Pancreas (tissue), 10 donors: ENCODE data around the gene NUMB. TPM values are rescaled to one million over a fixed set of nuclear protein-coding genes. Genes with fewer than 3 reads are reported as not detected.

ENCODE experiments used
- ATAC-seq, 4 donors: fragments of 200-7000 bp; cut with Tn5 transposase; one replicate each; pipeline versions ENCODE4 v1.8.0 to v1.9.1; 2020; ENCODE audit warnings: mild to moderate bottlenecking in 4 of 4, moderate library complexity in 4 of 4
- DNase-seq, 6 donors: peaks; one replicate each; pipeline ENCODE4 v3.0.0-alpha.2; 2020
- FAIRE-seq: peaks from 2 replicates; lab custom pipeline; 2012; peaks lifted over from hg19 to GRCh38; lab: Jason Lieb, UNC
- H3K27ac ChIP-seq, 4 donors: fragments of 200-600 bp; sonication (generic); 1 replicate in 3 of 4; 2 replicates in 1 of 4; pipeline versions ENCODE4 v1.5.0 to v1.8.0; 2020
- H3K27me3 ChIP-seq, 4 donors: fragments of 200-600 bp; one replicate each; pipeline ENCODE4 v1.8.0; 2021
- H3K36me3 ChIP-seq, 3 donors: fragments of 200-600 bp; sonication (generic) in 1 of 3; one replicate each; pipeline versions ENCODE4 v1.5.0 to v1.8.0; 2020 to 2021
- H3K4me1 ChIP-seq, 3 donors: fragments of 200-600 bp; one replicate each; pipeline ENCODE4 v1.8.0; 2021
- H3K4me3 ChIP-seq, 4 donors: fragments of 200-600 bp; sonication (generic) in 2 of 4; one replicate each; pipeline versions ENCODE4 v1.5.0 to v1.8.0; 2020 to 2021
- H3K9me3 ChIP-seq, 4 donors: fragments of 200-600 bp; one replicate each; pipeline ENCODE4 v1.8.0; 2021
- CTCF ChIP-seq, 4 donors: fragments of 200-600 bp; sonication (generic) in 3 of 4; IDR thresholded peaks; one replicate each; pipeline versions ENCODE4 v1.5.0 to v1.8.0; 2021; ENCODE audit warnings: antibody characterized with exemption in 4 of 4
- WGBS, 2 donors: extraction: QIAGEN DNeasy Blood & Tissue Kit; methylation state at CpG; one replicate each; pipeline ENCODE4 v1.1.7; 2013; 5-methylcytosine and 5-hydroxymethylcytosine counted together
- intact Hi-C, 3 donors: fragments of 100-400 bp; cut with DNase I; formaldehyde crosslinking; loops; one replicate each; pipeline versions ENCODE4 v1.11.1 to v1.14.2; 2022
- polyA plus RNA-seq, 2 donors: library from polyadenylated mRNA; stranded (reverse); fragments of 200-250 nt; gene quantifications; one replicate each; pipeline ENCODE4 v1.2.3, GENCODE V29; 2013
- total RNA-seq, 6 donors: library from RNA; stranded (reverse); fragmentation: NEBNext Ultra II Directional in 4 of 6; extraction: Animal tissue kit (Norgen Biotek cat#: 25700) in 4 of 6; gene quantifications; one replicate each; pipeline versions ENCODE4 v1.2.1 to v1.2.4, GENCODE V29; 2021 to 2023
- donor health status: healthy with polysubstance abuse.
- donor health status: DM: no; HTN: no; CAD: no; lungs with moderate emphysema.
- donor health status: DM: no; HTN: no; CAD: no.
- donor health status: control.
- donor health status: control.
- donor health status: Bipolar disorder and iron deficiency.
- donor health status: DM: yes; HTN: yes; CAD: no.
- donor health status: DM: no; HTN: no; CAD: no.
- donor health status: DM: no; HTN: no; CAD: no.
- donor health status: DM: yes; HTN: yes; CAD: no.

The NUMB gene
- total and polyA plus RNA-seq, 8 donors = 23.9 to 53.8 (median 32.5) TPM

GRCh38 chr14:73249108-73249507, 209.2 kb downstream of the NUMB start:
- TF ChIP-seq CTCF (IDR thresholded peaks at IDR 0.05) = no peak
- H3K4me1 ChIP-seq = no peaks in the 10 kb centered on the region
- H3K36me3 ChIP-seq = no peaks in the 10 kb centered on the region
- no peaks in the 10 kb centered on the region for H3K27me3 ChIP-seq
- no peak overlapping the region for H3K4me3 ChIP-seq
- H3K9me3 ChIP-seq = no peaks in the 10 kb centered on the region
- no peak for DNase-seq
- no peak for FAIRE-seq
- WGBS, 2 donors = 69 to 94% methylated on average over 1 of the region's 1 CpG
- H3K27ac ChIP-seq = no peak overlapping the region
- intact Hi-C loops = no loop called here
- no peak for ATAC-seq

- Histone ChIP-seq H3K4me3 (no peak overlapping the region), H3K27me3 (no peaks in the 10 kb centered on the region), H3K27ac (no peak overlapping the region), H3K4me1 (no peaks in the 10 kb centered on the region), H3K9me3 (no peaks in the 10 kb centered on the region), H3K36me3 (no peaks in the 10 kb centered on the region)
- FAIRE-seq (no peak), ATAC-seq (no peak), DNase-seq (no peak)
- intact Hi-C loops = no loop called here
- 71% methylated on average over 9 of the region's 9 CpGs for WGBS, 2 donors
- TF ChIP-seq CTCF (IDR thresholded peaks at IDR 0.05) = no peak
Measured at GRCh38 chr14:73248108-73248868, 210.1 kb downstream of the NUMB start.

GRCh38 chr14:73246387-73247150, 211.8 kb downstream of the NUMB start:
- 77 to 78% methylated on average over 16 to 18 of the region's 18 CpGs for WGBS, 2 donors

GRCh38 chr14:73245480-73246325, 212.6 kb downstream of the NUMB start:
- H3K27ac ChIP-seq = no peak overlapping the region
- intact Hi-C loops = no loop called here
- H3K4me3 ChIP-seq = peak overlapping the region; percentile 8 to 45 (median 37)

More at GRCh38 chr14:73246387-73247150, 211.8 kb downstream of the NUMB start:
- Histone ChIP-seq H3K27ac (no peak overlapping the region), H3K27me3 (no peaks in the 10 kb centered on the region), H3K36me3 (no peaks in the 10 kb centered on the region), H3K4me1 (no peaks in the 10 kb centered on the region), H3K4me3 (peak overlapping the region in 2 of 4 donors; percentile 31 to 43), H3K9me3 (no peaks in the 10 kb centered on the region)
- ATAC-seq (no peak), FAIRE-seq (no peak), DNase-seq (peak in 1 of 6 donors; percentile 25)
- intact Hi-C loops = no loop called here
- TF ChIP-seq CTCF (IDR thresholded peaks at IDR 0.05) = no peak

More at GRCh38 chr14:73245480-73246325, 212.6 kb downstream of the NUMB start:
- TF ChIP-seq CTCF (IDR thresholded peaks at IDR 0.05) = no peak
- H3K36me3 ChIP-seq = no peaks in the 10 kb centered on the region
- peak; percentile 82 to 97 (median 86) for ATAC-seq
- DNase-seq = peak in 5 of 6 donors; percentile 29 to 73 (median 58)
- no peaks in the 10 kb centered on the region for H3K4me1 ChIP-seq
- no peaks in the 10 kb centered on the region for H3K27me3 ChIP-seq
- FAIRE-seq = no peak
- no peaks in the 10 kb centered on the region for H3K9me3 ChIP-seq
- WGBS, 2 donors = 31 to 32% methylated on average over 51 to 64 of the region's 64 CpGs
